Hepatocyte (in vitro differentiated cells): ENCODE data around the gene NGEF. TPM values are rescaled to one million over a fixed set of nuclear protein-coding genes. Genes with fewer than 3 reads are reported as not detected.

Experiments used
- DNase-seq: peaks from one replicate; pipeline ENCODE4 v3.0.0-alpha.2; 2016; ENCODE audit warnings: low spot score
- H2AFZ ChIP-seq: fragments of 200-600 bp; sonication (generic); 2 replicates; pipeline ENCODE4 v1.6.0; 2016; ENCODE audit warnings: antibody characterized with exemption, mild to moderate bottlenecking
- H3K27ac ChIP-seq: fragments of 200-600 bp; sonication (generic); 2 replicates; pipeline ENCODE4 v1.5.1; 2016; ENCODE audit warnings: mild to moderate bottlenecking
- H3K27me3 ChIP-seq: fragments of 200-600 bp; sonication (generic); 2 replicates; pipeline ENCODE4 v1.6.1; 2016
- H3K36me3 ChIP-seq: fragments of 200-600 bp; sonication (generic); replicated peaks from 2 replicates; pipeline ENCODE4 v1.5.1; 2016; ENCODE audit warnings: low read depth; ENCODE audit not compliant: insufficient read depth
- H3K4me1 ChIP-seq: fragments of 200-600 bp; sonication (generic); 2 replicates; pipeline ENCODE4 v1.5.1; 2016; ENCODE audit warnings: mild to moderate bottlenecking, moderate library complexity; ENCODE audit not compliant: insufficient read depth
- H3K4me2 ChIP-seq: fragments of 200-600 bp; sonication (generic); 2 replicates; pipeline ENCODE4 v1.6.0; 2016
- H3K4me3 ChIP-seq: fragments of 200-600 bp; sonication (generic); 2 replicates; pipeline ENCODE4 v1.5.1; 2016; ENCODE audit warnings: mild to moderate bottlenecking
- H3K79me2 ChIP-seq: fragments of 200-600 bp; sonication (generic); 2 replicates; pipeline ENCODE4 v1.6.0; 2017; ENCODE audit warnings: mild to moderate bottlenecking
- H3K9me2 ChIP-seq: fragments of 200-600 bp; sonication (generic); replicated peaks from 2 replicates; pipeline ENCODE4 v1.6.0; 2017; ENCODE audit warnings: mild to moderate bottlenecking; ENCODE audit not compliant: insufficient read depth
- H3K9me3 ChIP-seq: fragments of 200-600 bp; sonication (generic); 2 replicates; pipeline ENCODE4 v1.5.1; 2016; ENCODE audit warnings: low read depth, mild to moderate bottlenecking
- H4K20me1 ChIP-seq: fragments of 200-600 bp; sonication (generic); 2 replicates; pipeline ENCODE4 v1.6.0; 2016; ENCODE audit warnings: mild to moderate bottlenecking; ENCODE audit not compliant: insufficient read depth, poor library complexity, severe bottlenecking
- CTCF ChIP-seq: fragments of 200-600 bp; sonication (generic); IDR thresholded peaks from 2 replicates; pipeline ENCODE4 v1.5.1; 2016; ENCODE audit warnings: antibody characterized with exemption, mild to moderate bottlenecking; ENCODE audit not compliant: poor library complexity
- EZH2 ChIP-seq: fragments of 200-600 bp; sonication (generic); IDR thresholded peaks from 2 replicates; pipeline ENCODE4 v1.6.1; 2016; ENCODE audit warnings: antibody characterized with exemption, mild to moderate bottlenecking, borderline replicate concordance
- EZH2phosphoT487 ChIP-seq: fragments of 200-600 bp; sonication (generic); IDR thresholded peaks from one replicate; pipeline ENCODE4 v1.6.1; 2018; ENCODE audit warnings: antibody characterized with exemption, mild to moderate bottlenecking, low read depth, moderate library complexity; ENCODE audit not compliant: unreplicated experiment, severe bottlenecking
- WGBS: methylation state at CpG from one replicate; pipeline ENCODE4 v1.1.6; 2016; ENCODE audit warnings: low lambda C conversion rate; ENCODE audit errors: missing lambda C conversion rate; 5-methylcytosine and 5-hydroxymethylcytosine counted together
- polyA plus RNA-seq: library from polyadenylated mRNA; unstranded; fragments of >200 nt; fragmentation: Nextera tagmentation; extraction: Ambion mirVana; gene quantifications from 2 replicates; pipeline ENCODE4 v1.2.1, GENCODE V29; 2016
- total RNA-seq: library from RNA; depleted of rRNA; stranded (reverse); fragments of >200 nt; gene quantifications from 2 replicates; pipeline ENCODE4 v1.2.3, GENCODE V29; 2014

The NGEF gene
- total and polyA plus RNA-seq, 2 experiments from 2014 or later = 2.2 to 3.2 TPM

- H3K9me2 ChIP-seq = no peaks in the 10 kb centered on the region
- H3K27me3 ChIP-seq = no peaks in the 10 kb centered on the region
- no peaks in the 10 kb centered on the region for H4K20me1 ChIP-seq
- H3K79me2 ChIP-seq = no peaks in the 10 kb centered on the region
- no peak overlapping the region for H3K4me2 ChIP-seq
- H3K4me3 ChIP-seq = no peak overlapping the region
- H3K27ac ChIP-seq = no peak overlapping the region
- no peaks in the 10 kb centered on the region for H3K36me3 ChIP-seq
- H2AFZ ChIP-seq = no peak overlapping the region
- H3K4me1 ChIP-seq = no peaks in the 10 kb centered on the region
- DNase-seq = peak; percentile 1
- no peak for TF ChIP-seq CTCF
- TF ChIP-seq EZH2 = no peak
- no peak for TF ChIP-seq EZH2phosphoT487
- H3K9me3 ChIP-seq = no peaks in the 10 kb centered on the region
Measured at GRCh38 chr2:232896111-232896510, 116.9 kb downstream of the NGEF start.

- H3K4me2 ChIP-seq = no peak overlapping the region
- peak; percentile 2 for DNase-seq
- no peaks in the 10 kb centered on the region for H3K27me3 ChIP-seq
- H4K20me1 ChIP-seq = no peaks in the 10 kb centered on the region
- no peak overlapping the region for H3K4me3 ChIP-seq
- H2AFZ ChIP-seq = no peak overlapping the region
- H3K36me3 ChIP-seq = no peaks in the 10 kb centered on the region
- H3K9me2 ChIP-seq = no peaks in the 10 kb centered on the region
- TF ChIP-seq EZH2phosphoT487 (no peak), EZH2 (no peak), CTCF (no peak)
- no peaks in the 10 kb centered on the region for H3K79me2 ChIP-seq
- no peaks in the 10 kb centered on the region for H3K4me1 ChIP-seq
- 92% methylated on average over 19 of the region's 19 CpGs for WGBS
- no peak overlapping the region for H3K27ac ChIP-seq
- H3K9me3 ChIP-seq = no peaks in the 10 kb centered on the region
Measured at GRCh38 chr2:232894746-232895145, 118.3 kb downstream of the NGEF start.

- Histone ChIP-seq H4K20me1 (no peaks in the 10 kb centered on the region), H3K4me1 (no peaks in the 10 kb centered on the region), H3K36me3 (no peaks in the 10 kb centered on the region), H3K27me3 (no peaks in the 10 kb centered on the region), H3K9me2 (no peaks in the 10 kb centered on the region), H3K27ac (no peak overlapping the region), H3K79me2 (no peaks in the 10 kb centered on the region), H3K9me3 (no peaks in the 10 kb centered on the region), H3K4me2 (no peak overlapping the region), H2AFZ (no peak overlapping the region), H3K4me3 (no peak overlapping the region)
- TF ChIP-seq CTCF (no peak), EZH2phosphoT487 (no peak), EZH2 (no peak)
- peak; percentile 2 for DNase-seq
- WGBS = 94% methylated on average over 9 of the region's 9 CpGs
Measured at GRCh38 chr2:232894251-232894650, 118.8 kb downstream of the NGEF start.

- Histone ChIP-seq H4K20me1 (no peaks in the 10 kb centered on the region), H3K27me3 (no peaks in the 10 kb centered on the region), H2AFZ (no peak overlapping the region), H3K4me2 (no peak overlapping the region), H3K4me3 (no peak overlapping the region), H3K36me3 (no peaks in the 10 kb centered on the region), H3K9me2 (no peaks in the 10 kb centered on the region), H3K27ac (no peak overlapping the region), H3K4me1 (no peaks in the 10 kb centered on the region), H3K79me2 (no peaks in the 10 kb centered on the region), H3K9me3 (no peaks in the 10 kb centered on the region)
- peak; percentile 2 for DNase-seq
- WGBS = 97% methylated on average over 8 of the region's 8 CpGs
- TF ChIP-seq EZH2 = no peak
- TF ChIP-seq CTCF = no peak
Measured at GRCh38 chr2:232893834-232894233, 119.2 kb downstream of the NGEF start.
